H1 (cell line): ENCODE measurements around the gene ADCK1. TPM values are rescaled to one million over a fixed set of nuclear protein-coding genes. Genes with fewer than 3 reads are reported as not detected.

Source experiments
- CTCF ChIA-PET: fragments of 300-600 bp; sonication (Branson Sonifier 250); formaldehyde crosslinking; loops from one replicate; lab custom pipeline; 2021; ENCODE audit not compliant: partially characterized antibody; lab: Charles Lee
- POLR2A ChIA-PET: fragments of 300-600 bp; sonication (Branson Sonifier 250); formaldehyde crosslinking; loops from one replicate; lab custom pipeline; 2021; ENCODE audit warnings: inconsistent platforms; ENCODE audit not compliant: partially characterized antibody; lab: Charles Lee
- DNase-seq, 2 experiments: peaks; one replicate each; pipeline versions ENCODE4 v3.0.0 to v3.0.0-alpha.2; 2010 to 2022; ENCODE audit warnings: low spot score in 2 of 2, low read depth in 1 of 2, mixed read lengths in 1 of 2
- FAIRE-seq: peaks from 2 replicates; lab custom pipeline; 2011; peaks lifted over from hg19 to GRCh38; lab: Jason Lieb, UNC
- H2AFZ ChIP-seq: 2 replicates; pipeline ENCODE4 v1.8.1; 2012; ENCODE audit warnings: low read length, inconsistent platforms
- H2AK5ac ChIP-seq: 2 replicates; pipeline ENCODE4 v1.6.1; 2013; ENCODE audit warnings: low read depth, low read length
- H2BK120ac ChIP-seq: replicated peaks from 2 replicates; pipeline ENCODE3; 2013; ENCODE audit warnings: low read depth, low read length, inconsistent platforms
- H2BK12ac ChIP-seq: 2 replicates; pipeline ENCODE4 v1.6.1; 2013; ENCODE audit warnings: low read depth, low read length
- H2BK15ac ChIP-seq: 2 replicates; pipeline ENCODE4 v1.6.1; 2013; ENCODE audit warnings: low read length
- H2BK20ac ChIP-seq: 2 replicates; pipeline ENCODE4 v1.6.1; 2013; ENCODE audit warnings: low read length
- H2BK5ac ChIP-seq: 2 replicates; pipeline ENCODE4 v1.6.1; 2013; ENCODE audit warnings: low read depth, low read length
- H3K14ac ChIP-seq: 2 replicates; pipeline ENCODE4 v1.6.1; 2013; ENCODE audit warnings: inconsistent platforms; ENCODE audit not compliant: insufficient read length
- H3K18ac ChIP-seq: 2 replicates; pipeline ENCODE4 v1.6.1; 2013; ENCODE audit warnings: low read length; ENCODE audit errors: extremely low read depth
- H3K23ac ChIP-seq: 2 replicates; pipeline ENCODE4 v1.6.1; 2013; ENCODE audit warnings: inconsistent platforms; ENCODE audit not compliant: insufficient read length
- H3K23me2 ChIP-seq: 2 replicates; pipeline ENCODE4 v1.6.1; 2013; ENCODE audit warnings: low read depth, low read length
- H3K27ac ChIP-seq: 2 replicates; pipeline ENCODE4 v1.6.1; 2011; ENCODE audit warnings: low read depth, low read length, inconsistent platforms
- H3K27me3 ChIP-seq, 4 experiments: replicated peaks in 1 of 4; 1 replicate in 1 of 4; 2 replicates in 3 of 4; pipeline versions ENCODE4 v1.6.1 to v1.8.1; 2011 to 2013; ENCODE audit warnings: low read length in 3 of 4, mild to moderate bottlenecking in 3 of 4, inconsistent platforms in 2 of 4, mixed read lengths in 2 of 4, moderate library complexity in 1 of 4; ENCODE audit not compliant: control insufficient read depth in 3 of 4, insufficient read depth in 3 of 4; ENCODE audit errors: extremely low read depth in 1 of 4
- H3K36me3 ChIP-seq, 4 experiments: 2 replicates each; pipeline versions ENCODE4 v1.6.1 to v1.8.1; 2011 to 2013; ENCODE audit warnings: mild to moderate bottlenecking in 4 of 4, low read length in 3 of 4, moderate library complexity in 2 of 4, control low read depth in 1 of 4, inconsistent platforms in 1 of 4; ENCODE audit not compliant: insufficient read depth in 4 of 4, control insufficient read depth in 2 of 4
- H3K4ac ChIP-seq: replicated peaks from 2 replicates; pipeline ENCODE3; 2013; ENCODE audit warnings: low read length, low read depth, mixed read lengths, inconsistent platforms; ENCODE audit not compliant: insufficient read length
- H3K4me1 ChIP-seq, 4 experiments: replicated peaks in 1 of 4; 1 replicate in 1 of 4; 2 replicates in 3 of 4; pipeline versions ENCODE4 v1.6.1 to v1.8.1; 2011 to 2013; ENCODE audit warnings: low read length in 3 of 4, inconsistent platforms in 2 of 4, mixed read lengths in 1 of 4; ENCODE audit not compliant: insufficient read depth in 4 of 4, control insufficient read depth in 3 of 4
- H3K4me2 ChIP-seq, 2 experiments: 2 replicates each; pipeline versions ENCODE4 v1.6.1 to v1.8.1; 2011 to 2013; ENCODE audit warnings: low read depth in 2 of 2, low read length in 2 of 2, control low read depth in 1 of 2, inconsistent platforms in 1 of 2, mild to moderate bottlenecking in 1 of 2; ENCODE audit not compliant: insufficient read depth in 1 of 2
- H3K4me3 ChIP-seq, 4 experiments: fragments of 200-600, 300-600 bp in 1 of 4; sonication (generic), shearing (Covaris generic), sonication (Bioruptor Twin) in 1 of 4; 2 replicates each; pipeline versions ENCODE4 v1.5.1 to v1.8.1; 2011 to 2016; ENCODE audit warnings: low read length in 4 of 4, low read depth in 3 of 4, control low read depth in 2 of 4, inconsistent platforms in 2 of 4, mild to moderate bottlenecking in 2 of 4, mixed read lengths in 1 of 4, moderate library complexity in 1 of 4; ENCODE audit not compliant: insufficient read depth in 2 of 4; ENCODE audit errors: extremely low read depth in 1 of 4
- H3K56ac ChIP-seq: replicated peaks from 2 replicates; pipeline ENCODE3; 2013; ENCODE audit warnings: low read depth, mild to moderate bottlenecking, mixed read lengths, low read length, inconsistent platforms; ENCODE audit not compliant: insufficient read length
- H3K79me1 ChIP-seq: 2 replicates; pipeline ENCODE4 v1.6.1; 2013; ENCODE audit warnings: low read depth, low read length, control low read depth
- H3K79me2 ChIP-seq, 2 experiments: 2 replicates each; pipeline versions ENCODE4 v1.6.1 to v1.8.1; 2012 to 2013; ENCODE audit warnings: low read length in 2 of 2, mild to moderate bottlenecking in 2 of 2, inconsistent platforms in 1 of 2; ENCODE audit not compliant: insufficient read depth in 2 of 2, control insufficient read depth in 1 of 2
- H3K9ac ChIP-seq, 4 experiments: replicated peaks in 1 of 4; 1 replicate in 1 of 4; 2 replicates in 3 of 4; pipeline versions ENCODE4 v1.6.1 to v1.8.1; 2011 to 2013; ENCODE audit warnings: low read depth in 3 of 4, low read length in 3 of 4, control low read depth in 2 of 4, mild to moderate bottlenecking in 2 of 4, moderate library complexity in 2 of 4, inconsistent platforms in 1 of 4; ENCODE audit errors: extremely low read depth in 1 of 4
- H3K9me3 ChIP-seq, 2 experiments: 2 replicates each; pipeline versions ENCODE4 v1.6.1 to v1.8.1; 2012 to 2013; ENCODE audit warnings: mild to moderate bottlenecking in 2 of 2, moderate library complexity in 2 of 2, control low read depth in 1 of 2, inconsistent platforms in 1 of 2, low read depth in 1 of 2, low read length in 1 of 2, mixed read lengths in 1 of 2; ENCODE audit not compliant: insufficient read depth in 2 of 2
- H4K20me1 ChIP-seq, 2 experiments: replicated peaks in 1 of 2; 2 replicates each; pipeline versions ENCODE3 to v1.8.1; 2011 to 2013; ENCODE audit warnings: inconsistent platforms in 2 of 2, low read length in 2 of 2, mild to moderate bottlenecking in 1 of 2; ENCODE audit not compliant: insufficient read depth in 2 of 2, control insufficient read depth in 1 of 2
- H4K5ac ChIP-seq: 2 replicates; pipeline ENCODE4 v1.6.1; 2013; ENCODE audit warnings: low read length, low read depth, mixed read lengths, inconsistent platforms; ENCODE audit not compliant: insufficient read length
- H4K8ac ChIP-seq: 2 replicates; pipeline ENCODE4 v1.8.0; 2013; ENCODE audit warnings: mild to moderate bottlenecking, moderate library complexity, low read length, inconsistent platforms; ENCODE audit not compliant: insufficient read depth; ENCODE audit errors: extremely low read depth
- H4K91ac ChIP-seq: replicated peaks from 2 replicates; pipeline ENCODE3; 2013; ENCODE audit warnings: low read length, mixed read lengths, inconsistent platforms; ENCODE audit not compliant: insufficient read length
- NANOG ChIP-seq: IDR thresholded peaks from 2 replicates; pipeline ENCODE4 v1.6.1; 2011; ENCODE audit warnings: low read length, low read depth, mild to moderate bottlenecking, inconsistent platforms; ENCODE audit not compliant: insufficient read depth, poor library complexity, severe bottlenecking
- RBBP5 ChIP-seq: IDR thresholded peaks from 2 replicates; pipeline ENCODE4 v1.7.1; 2012; ENCODE audit warnings: low read depth, mild to moderate bottlenecking, inconsistent platforms, low read length, moderate library complexity, borderline replicate concordance
- TCF12 ChIP-seq: IDR thresholded peaks from 2 replicates; pipeline ENCODE4 v1.6.1; 2011; ENCODE audit warnings: low read depth, mild to moderate bottlenecking, low read length
- WGBS, 2 experiments: shearing (Covaris generic) in 1 of 2; methylation state at CpG; one replicate each; pipeline versions ENCODE4 v1.1.6 to v1.1.7; 2013 to 2015; ENCODE audit warnings: low lambda C conversion rate in 2 of 2, mixed read lengths in 2 of 2, inconsistent platforms in 1 of 2, low coverage in 1 of 2, missing lambda C conversion rate in 1 of 2; ENCODE audit not compliant: insufficient replicate concordance in 2 of 2, insufficient coverage in 1 of 2, insufficient read length in 1 of 2; ENCODE audit errors: extremely low coverage in 1 of 2, missing lambda C conversion rate in 1 of 2; 5-methylcytosine and 5-hydroxymethylcytosine counted together
- polyA plus RNA-seq, 7 experiments: library from polyadenylated mRNA; depleted of rRNA in 3 of 7; stranded (reverse) in 5 of 7; unstranded in 2 of 7; fragments of >200 nt in 5 of 7; fragments of 200-250 nt in 2 of 7; gene quantifications; 1 replicate in 5 of 7; 2 replicates in 1 of 7; 4 replicates in 1 of 7; pipeline versions ENCODE4 v1.2.1 to v1.2.3, GENCODE V29; 2011 to 2013; ENCODE audit warnings: missing spikeins in 2 of 7, mixed read lengths in 2 of 7
- total RNA-seq: library from RNA; stranded (reverse); fragmentation: NEBNext Ultra II Directional; extraction: Animal tissue kit (Norgen Biotek cat#: 25700); gene quantifications from 2 replicates; pipeline ENCODE4 v1.2.1, GENCODE V29; 2021

The ADCK1 gene
- total and polyA plus RNA-seq, 2 of the 8 experiments (the other 6 are each of a cell fraction or from before 2014, with no cell fraction given), result 11.0 to 16.8 TPM

- Histone ChIP-seq H2BK5ac (no peak overlapping the region), H3K36me3 (no peaks in the 10 kb centered on the region), H3K27me3 (no peaks in the 10 kb centered on the region), H3K27ac (no peak overlapping the region), H3K9ac (no peak overlapping the region), H3K79me1 (no peaks in the 10 kb centered on the region), H2BK20ac (no peak overlapping the region), H2BK12ac (no peak overlapping the region), H4K20me1 (no peaks in the 10 kb centered on the region), H3K4ac (no peak overlapping the region), H3K23ac (no peak overlapping the region), H3K14ac (no peak overlapping the region), H3K4me2 (no peak overlapping the region), H4K91ac (no peak overlapping the region), H3K18ac (no peak overlapping the region), H4K5ac (no peak overlapping the region), H2AFZ (no peak overlapping the region), H3K4me3 (no peak overlapping the region), H3K56ac (no peak overlapping the region), H2BK15ac (no peak overlapping the region), H3K23me2 (no peaks in the 10 kb centered on the region), H3K9me3 (peaks cover 22 to 25% of the 10 kb centered on the region in 2 experiments; a peak in 3 of 4 replicates), H3K4me1 (no peaks in the 10 kb centered on the region), H4K8ac (no peak overlapping the region), H3K79me2 (no peaks in the 10 kb centered on the region), H2BK120ac (no peak overlapping the region), H2AK5ac (no peak overlapping the region)
- FAIRE-seq, result no peak
- CTCF ChIA-PET, result no interaction called here
- TF ChIP-seq NANOG (no peak), RBBP5 (no peak), TCF12 (no peak)
- no peak for DNase-seq
- POLR2A ChIA-PET, result no interaction called here
- 70% methylated on average over 4 of the region's 4 CpGs; no CpG with 5 or more reads in 1 of the 2 experiments for WGBS, 2 experiments
Measured at GRCh38 chr14:77947372-77947771, 147.5 kb downstream of the ADCK1 start.
